Measurements from ENCODE around the gene SLC26A3. TPM values are rescaled to one million over a fixed set of nuclear protein-coding genes. Genes with fewer than 3 reads are reported as not detected.
A peak's percentile ranks its signal among the peaks of the same experiment; 100 is the strongest.

The SLC26A3 gene
- total RNA-seq, 2 experiments from 2014 or later: not detected

GRCh38 chr7:107788662-107789061, 14.4 kb downstream of the SLC26A3 start:
- H3K36me3 Mint-ChIP-seq: no peaks in the 10 kb centered on the region
- H3K9me3 Mint-ChIP-seq: no peaks in the 10 kb centered on the region
- H3K4me3 Mint-ChIP-seq: no peak overlapping the region
- no peak overlapping the region for H3K27ac Mint-ChIP-seq
- DNase-seq: no peak
- no peaks in the 10 kb centered on the region for H3K27me3 Mint-ChIP-seq
- H3K4me1 Mint-ChIP-seq: peaks cover 16% of the 10 kb centered on the region

DNA sequence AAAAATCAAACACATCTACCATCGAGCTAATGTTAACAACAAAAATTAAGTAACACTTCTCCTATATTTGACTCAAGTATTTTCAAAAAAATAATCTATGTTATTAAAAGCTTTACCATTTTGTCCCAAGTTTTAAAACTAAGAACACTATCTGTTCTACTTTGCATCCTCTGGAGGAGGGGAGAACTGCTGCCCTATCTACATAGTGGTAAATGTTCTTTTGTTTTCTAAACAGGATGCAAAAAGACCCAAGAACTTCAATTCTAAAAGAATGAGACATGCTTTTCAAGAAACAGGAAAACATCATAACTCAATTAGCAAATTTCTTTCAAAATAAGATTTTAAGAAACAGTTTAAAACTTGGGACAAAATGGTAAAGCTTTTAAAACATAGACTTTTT, 14.8 kb downstream of the SLC26A3 start:
- Mint-ChIP-seq H3K4me3 (no peak overlapping the region), H3K27me3 (no peaks in the 10 kb centered on the region), H3K9me3 (no peaks in the 10 kb centered on the region), H3K36me3 (no peaks in the 10 kb centered on the region), H3K27ac (no peak overlapping the region), H3K4me1 (peaks cover 16% of the 10 kb centered on the region)
- DNase-seq: no peak

DNA sequence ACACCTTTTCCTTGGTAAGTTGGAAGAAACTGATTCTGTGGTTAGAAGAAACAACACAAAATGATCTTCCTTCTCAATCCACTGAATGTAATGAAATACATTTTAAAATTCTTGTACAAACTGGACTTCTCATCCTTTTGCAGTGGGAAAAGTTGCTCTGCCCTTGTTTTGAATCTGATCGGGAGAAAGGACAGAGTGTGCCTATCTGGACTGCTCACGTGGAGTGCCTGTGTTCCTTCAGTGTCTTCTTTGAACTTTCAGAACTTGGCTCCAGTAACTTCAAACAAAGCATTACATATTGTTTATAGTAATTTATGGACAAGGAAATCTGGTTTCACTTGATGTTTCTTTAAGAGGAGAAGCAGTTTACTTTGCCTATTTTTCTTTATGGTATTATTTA, 17.1 kb downstream of the SLC26A3 start:
- H3K27ac Mint-ChIP-seq: no peak overlapping the region

DNA sequence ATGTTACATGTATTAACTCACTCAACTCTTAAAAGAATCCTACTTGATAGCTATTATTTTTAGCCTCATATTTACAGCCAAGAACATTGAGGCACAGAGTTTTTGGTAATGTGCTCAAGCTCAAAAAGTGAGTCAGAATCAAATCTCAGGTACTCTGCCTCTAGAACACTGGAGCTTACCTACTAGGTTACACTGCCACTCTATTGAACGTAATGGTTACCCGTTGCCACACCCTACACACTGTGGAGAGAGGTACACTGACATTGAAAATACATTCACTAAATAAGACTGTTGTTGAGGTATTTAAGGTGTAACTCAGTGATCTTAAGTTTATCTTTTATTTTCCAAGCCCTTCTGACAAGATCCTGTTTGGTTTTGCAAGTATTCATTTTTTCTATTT, 17.9 kb downstream of the SLC26A3 start:
- DNase-seq: no peak
- Mint-ChIP-seq H3K9me3 (no peaks in the 10 kb centered on the region), H3K4me1 (peaks cover 16% of the 10 kb centered on the region), H3K4me3 (no peak overlapping the region), H3K27ac (no peak overlapping the region), H3K27me3 (no peaks in the 10 kb centered on the region), H3K36me3 (no peaks in the 10 kb centered on the region)

More for the DNA sequence above, 17.1 kb downstream of the SLC26A3 start:
- peak overlapping the region; percentile 39 for H3K4me3 Mint-ChIP-seq
- H3K27me3 Mint-ChIP-seq: no peaks in the 10 kb centered on the region
- no peaks in the 10 kb centered on the region for H3K9me3 Mint-ChIP-seq
- H3K36me3 Mint-ChIP-seq: no peaks in the 10 kb centered on the region
- peaks cover 16% of the 10 kb centered on the region for H3K4me1 Mint-ChIP-seq
- no peak for DNase-seq

- Mint-ChIP-seq H3K27me3 (no peaks in the 10 kb centered on the region), H3K27ac (no peak overlapping the region), H3K4me1 (peaks cover 16% of the 10 kb centered on the region), H3K36me3 (no peaks in the 10 kb centered on the region), H3K9me3 (no peaks in the 10 kb centered on the region), H3K4me3 (no peak overlapping the region)
- no peak for DNase-seq
Observed at GRCh38 chr7:107783648-107784047, 19.4 kb downstream of the SLC26A3 start.

DNA sequence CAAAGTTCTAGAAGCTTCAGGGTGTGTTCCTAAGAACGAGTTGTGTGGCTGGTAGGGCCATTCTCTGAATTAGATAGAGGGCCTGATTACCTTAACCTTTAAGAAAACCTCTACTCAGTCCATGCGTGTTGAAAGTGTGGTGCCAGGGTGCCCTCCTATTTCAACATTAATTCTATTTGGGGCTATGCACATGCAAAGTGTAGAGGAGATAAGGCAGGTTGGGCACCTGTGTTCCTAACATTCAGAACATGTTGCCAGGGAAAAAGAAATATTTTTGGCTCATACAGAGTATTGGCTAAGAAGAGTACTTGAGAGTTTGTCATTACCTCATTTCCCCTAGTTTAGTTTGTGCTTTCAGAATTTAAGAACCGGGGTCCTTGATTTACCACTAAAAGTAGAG, 20.6 kb downstream of the SLC26A3 start:
- Mint-ChIP-seq H3K27me3 (no peaks in the 10 kb centered on the region), H3K27ac (no peak overlapping the region), H3K9me3 (no peaks in the 10 kb centered on the region)

DNA sequence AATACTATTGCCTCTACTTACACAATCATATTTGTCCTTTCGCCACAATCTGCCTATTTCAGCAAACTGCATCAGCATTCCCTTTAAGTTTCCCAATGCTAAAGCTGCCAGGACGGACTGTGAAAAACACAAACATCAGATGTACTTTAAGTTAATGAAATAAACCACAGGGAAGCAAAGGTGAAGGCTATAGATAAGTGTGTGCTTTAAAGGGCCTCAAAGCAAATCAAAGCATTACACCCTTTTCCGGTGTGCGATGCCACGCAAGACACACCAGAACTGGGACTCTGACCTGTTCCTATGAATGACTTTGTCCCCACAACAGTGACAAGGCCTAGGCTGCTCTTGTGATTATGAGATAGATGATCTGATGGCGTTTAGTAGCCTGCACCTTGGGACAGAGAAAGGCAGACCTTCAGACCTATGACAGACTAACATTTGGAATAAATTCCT, 23.4 kb downstream of the SLC26A3 start:
- Mint-ChIP-seq H3K4me1 (no peaks in the 10 kb centered on the region), H3K9me3 (no peaks in the 10 kb centered on the region), H3K27me3 (no peaks in the 10 kb centered on the region), H3K36me3 (no peaks in the 10 kb centered on the region), H3K4me3 (no peak overlapping the region), H3K27ac (no peak overlapping the region)
- no peak for DNase-seq

More for the DNA sequence above, 20.6 kb downstream of the SLC26A3 start:
- no peaks in the 10 kb centered on the region for H3K36me3 Mint-ChIP-seq
- no peak for DNase-seq
- H3K4me3 Mint-ChIP-seq: no peak overlapping the region
- peaks cover 16% of the 10 kb centered on the region for H3K4me1 Mint-ChIP-seq

- Mint-ChIP-seq H3K27me3 (no peaks in the 10 kb centered on the region), H3K36me3 (no peaks in the 10 kb centered on the region), H3K9me3 (no peaks in the 10 kb centered on the region), H3K4me1 (peaks cover under 1% of the 10 kb centered on the region), H3K27ac (no peak overlapping the region), H3K4me3 (no peak overlapping the region)
- DNase-seq: no peak
Observed at GRCh38 chr7:107778283-107778682, 24.7 kb downstream of the SLC26A3 start.

DNA sequence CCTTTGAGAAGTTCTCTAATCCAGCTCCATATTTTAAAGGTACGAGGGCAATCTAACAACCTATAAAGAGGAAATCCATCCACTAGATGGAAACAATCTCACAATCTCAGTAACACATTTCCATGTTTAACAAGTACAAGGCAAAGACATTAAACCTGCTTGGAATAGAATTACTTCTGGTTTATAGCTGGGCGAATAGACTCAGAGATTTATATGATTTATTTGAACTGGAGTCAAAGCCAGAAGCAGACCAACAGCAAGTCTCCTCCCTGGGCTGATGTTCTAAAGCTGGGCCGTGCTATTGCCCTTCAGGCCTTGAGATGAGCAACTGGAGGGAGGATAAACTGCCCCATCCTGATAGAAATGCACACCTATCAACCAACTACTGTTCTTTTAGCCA, 25.3 kb downstream of the SLC26A3 start:
- no peaks in the 10 kb centered on the region for H3K9me3 Mint-ChIP-seq
- H3K27ac Mint-ChIP-seq: no peak overlapping the region
- DNase-seq: no peak
- H3K36me3 Mint-ChIP-seq: no peaks in the 10 kb centered on the region
- H3K27me3 Mint-ChIP-seq: no peaks in the 10 kb centered on the region
- H3K4me1 Mint-ChIP-seq: peaks cover 2% of the 10 kb centered on the region
- no peak overlapping the region for H3K4me3 Mint-ChIP-seq

- no peak overlapping the region for H3K4me3 Mint-ChIP-seq
- DNase-seq: no peak
- no peaks in the 10 kb centered on the region for H3K36me3 Mint-ChIP-seq
- H3K27me3 Mint-ChIP-seq: no peaks in the 10 kb centered on the region
- H3K4me1 Mint-ChIP-seq: peaks cover 14% of the 10 kb centered on the region
- no peak overlapping the region for H3K27ac Mint-ChIP-seq
- no peaks in the 10 kb centered on the region for H3K9me3 Mint-ChIP-seq
Observed at GRCh38 chr7:107773027-107773426, 30.0 kb downstream of the SLC26A3 start.

GRCh38 chr7:107768263-107768662, 34.8 kb downstream of the SLC26A3 start:
- Mint-ChIP-seq H3K36me3 (peaks cover 15% of the 10 kb centered on the region), H3K27me3 (no peaks in the 10 kb centered on the region), H3K27ac (peak overlapping the region; percentile 13), H3K4me1 (peaks cover 26% of the 10 kb centered on the region), H3K4me3 (no peak overlapping the region), H3K9me3 (no peaks in the 10 kb centered on the region)
- DNase-seq: no peak

DNA sequence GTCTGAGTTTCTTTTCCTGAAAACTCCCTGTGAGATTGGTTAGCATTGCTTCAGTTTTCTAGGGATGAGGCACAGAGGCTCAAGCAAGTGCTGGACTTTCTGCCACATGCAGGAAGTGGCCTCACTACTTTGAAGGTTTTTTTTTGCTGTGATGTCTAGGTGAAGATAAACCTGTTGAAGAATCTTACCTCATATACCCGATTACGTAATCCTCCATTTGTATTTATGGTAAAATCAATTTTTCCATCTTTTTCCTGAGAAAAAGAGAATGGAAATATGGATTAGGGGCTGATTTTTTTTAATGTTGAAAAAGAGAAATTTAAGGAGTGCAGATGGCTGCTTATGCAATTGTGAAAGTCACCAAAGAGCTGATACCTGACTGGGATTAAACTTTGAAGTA, 35.6 kb downstream of the SLC26A3 start:
- H3K36me3 Mint-ChIP-seq: peaks cover 15% of the 10 kb centered on the region
- no peaks in the 10 kb centered on the region for H3K9me3 Mint-ChIP-seq
- no peaks in the 10 kb centered on the region for H3K27me3 Mint-ChIP-seq
- no peak for DNase-seq
- H3K27ac Mint-ChIP-seq: no peak overlapping the region
- peaks cover 22% of the 10 kb centered on the region for H3K4me1 Mint-ChIP-seq
- no peak overlapping the region for H3K4me3 Mint-ChIP-seq

- no peaks in the 10 kb centered on the region for H3K27me3 Mint-ChIP-seq
- peaks cover 16% of the 10 kb centered on the region for H3K36me3 Mint-ChIP-seq
- no peak overlapping the region for H3K27ac Mint-ChIP-seq
- H3K4me3 Mint-ChIP-seq: no peak overlapping the region
- no peak for DNase-seq
- no peaks in the 10 kb centered on the region for H3K4me1 Mint-ChIP-seq
- H3K9me3 Mint-ChIP-seq: no peaks in the 10 kb centered on the region
Observed at GRCh38 chr7:107758667-107759066, 44.4 kb downstream of the SLC26A3 start.

DNA sequence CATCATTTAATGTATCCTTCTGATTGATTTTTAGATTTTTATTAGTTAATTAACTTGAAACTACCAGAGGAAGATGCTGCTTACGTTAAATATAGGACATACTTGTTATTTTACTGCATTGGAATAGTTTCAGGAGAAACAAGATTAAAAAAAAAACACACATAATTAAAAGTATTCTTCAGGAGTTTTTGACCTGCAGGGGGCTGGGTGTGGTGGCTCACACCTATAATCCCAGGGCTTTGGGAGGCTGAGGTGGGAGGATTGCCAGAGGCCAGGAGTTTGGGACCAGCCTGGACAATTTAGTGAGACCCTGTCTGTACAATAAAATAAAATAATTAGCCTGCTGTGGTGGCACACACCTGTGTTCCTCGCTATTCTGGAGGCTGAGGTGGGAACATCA, 48.4 kb downstream of the SLC26A3 start:
- H3K9me3 Mint-ChIP-seq: no peaks in the 10 kb centered on the region
- H3K4me3 Mint-ChIP-seq: no peak overlapping the region
- H3K36me3 Mint-ChIP-seq: peaks cover 28% of the 10 kb centered on the region
- no peaks in the 10 kb centered on the region for H3K27me3 Mint-ChIP-seq
- H3K27ac Mint-ChIP-seq: no peak overlapping the region
- peaks cover 7% of the 10 kb centered on the region for H3K4me1 Mint-ChIP-seq
- no peak for DNase-seq

GRCh38 chr7:107751113-107751512, 51.9 kb downstream of the SLC26A3 start:
- Mint-ChIP-seq H3K4me1 (peaks cover 23% of the 10 kb centered on the region), H3K27me3 (no peaks in the 10 kb centered on the region), H3K9me3 (no peaks in the 10 kb centered on the region), H3K4me3 (no peak overlapping the region), H3K36me3 (peaks cover 13% of the 10 kb centered on the region), H3K27ac (no peak overlapping the region)
- DNase-seq: no peak

GRCh38 chr7:107746006-107746405, 57.0 kb downstream of the SLC26A3 start:
- H3K36me3 Mint-ChIP-seq: peaks cover 21% of the 10 kb centered on the region
- peaks cover 35% of the 10 kb centered on the region for H3K4me1 Mint-ChIP-seq
- H3K9me3 Mint-ChIP-seq: no peaks in the 10 kb centered on the region
- H3K4me3 Mint-ChIP-seq: peak overlapping the region; percentile 91
- H3K27me3 Mint-ChIP-seq: no peaks in the 10 kb centered on the region
- peak overlapping the region; percentile 62 for H3K27ac Mint-ChIP-seq
- DNase-seq: no peak

DNA sequence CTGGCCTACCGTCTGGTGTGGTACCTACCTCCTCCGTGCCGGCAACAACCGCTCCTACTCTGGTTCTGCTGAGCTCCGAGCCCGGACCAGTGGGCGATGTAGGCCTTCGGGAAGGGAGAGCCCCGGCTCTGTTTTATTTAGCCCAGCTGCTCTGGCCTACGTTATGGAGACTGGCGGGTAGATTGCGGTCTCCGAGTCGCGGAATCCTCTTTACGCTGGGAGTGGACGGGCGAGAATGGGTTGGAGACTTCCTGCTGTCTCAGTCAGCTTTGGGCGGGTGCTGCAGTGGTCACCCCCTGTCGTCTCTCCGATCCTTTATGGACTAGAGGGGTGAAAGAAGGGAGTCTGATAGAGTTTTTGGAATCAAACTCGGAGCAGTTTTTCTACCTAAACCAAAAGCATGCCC, 58.7 kb downstream of the SLC26A3 start:
- peak overlapping the region; percentile 91 for H3K4me3 Mint-ChIP-seq
- H3K9me3 Mint-ChIP-seq: no peaks in the 10 kb centered on the region
- H3K36me3 Mint-ChIP-seq: peaks cover 15% of the 10 kb centered on the region
- no peak for DNase-seq
- H3K27me3 Mint-ChIP-seq: no peaks in the 10 kb centered on the region
- peak overlapping the region; percentile 97 for H3K27ac Mint-ChIP-seq
- peaks cover 35% of the 10 kb centered on the region for H3K4me1 Mint-ChIP-seq
